ENCODE measurements around the gene MAPK6.

- TF ChIP-seq CTCF (conservative IDR thresholded peaks at IDR 0.05; ENCODE audit: low read depth, low read length), result no peak
- no peak for TF ChIP-seq EZH2 (IDR thresholded peaks at IDR 0.05; ENCODE audit: borderline replicate concordance, low read depth, low read length, poor library complexity, severe bottlenecking)
Observed at GRCh38 chr15:52008359-52008697, 10.7 kb upstream of the MAPK6 start.
